Mammary epithelial cell (primary cell): ENCODE data around the gene CDK14.

Source experiments
- CTCF ChIP-seq, 2 donors: IDR thresholded peaks in 1 of 2; conservative IDR thresholded peaks in 1 of 2; 2 replicates each; pipeline ENCODE4 v1.5.1; 2011 to 2012; ENCODE audit warnings: inconsistent platforms in 2 of 2, low read length in 2 of 2, mild to moderate bottlenecking in 2 of 2, control low read depth in 1 of 2, low read depth in 1 of 2; ENCODE audit not compliant: insufficient read depth in 1 of 2; ENCODE audit errors: extremely low read depth in 1 of 2
- EZH2 ChIP-seq: IDR thresholded peaks from 2 replicates; pipeline ENCODE4 v1.6.1; 2012; ENCODE audit warnings: low read length, inconsistent platforms, borderline replicate concordance

- no peak for TF ChIP-seq CTCF (conservative IDR thresholded peaks at IDR 0.05 in 1 of 2, IDR thresholded peaks at IDR 0.05 in 1 of 2; ENCODE audit: extremely low read depth in 1 of 2, insufficient read depth in 1 of 2, low read depth in 1 of 2, low read length in 2 of 2)
- TF ChIP-seq EZH2: no peak
Observed at GRCh38 chr7:90710466-90710850, 114.3 kb downstream of the CDK14 start.
